Chondrocyte (in vitro differentiated cells): ENCODE data around the gene ALOX15. TPM values are rescaled to one million over a fixed set of nuclear protein-coding genes. Genes with fewer than 3 reads are reported as not detected.
"Not testable (repeated sequence)": the region's sequence is repeated elsewhere in the genome, so short reads cannot be mapped to it uniquely, and the experiment has no call there.

Experiments
- DNase-seq: peaks from one replicate; pipeline ENCODE4 v3.0.0; 2021; ENCODE audit warnings: mixed read lengths, low spot score
- H3K27ac Mint-ChIP-seq: one replicate; pipeline ENCODE4 v1.8.0; 2021; ENCODE audit warnings: mild to moderate bottlenecking, moderate library complexity, mixed read lengths; ENCODE audit not compliant: unreplicated experiment
- H3K27me3 Mint-ChIP-seq: 2 replicates; pipeline ENCODE4 v1.8.0; 2021; ENCODE audit warnings: low read depth, mixed read lengths
- H3K36me3 Mint-ChIP-seq: 2 replicates; pipeline ENCODE4 v1.8.0; 2021; ENCODE audit warnings: low read depth, mixed read lengths
- H3K4me1 Mint-ChIP-seq: 2 replicates; pipeline ENCODE4 v1.8.0; 2021; ENCODE audit warnings: low read depth, mild to moderate bottlenecking, mixed read lengths
- H3K4me3 Mint-ChIP-seq: one replicate; pipeline ENCODE4 v1.8.0; 2021; ENCODE audit warnings: mild to moderate bottlenecking, moderate library complexity, mixed read lengths; ENCODE audit not compliant: unreplicated experiment
- H3K9me3 Mint-ChIP-seq: 2 replicates; pipeline ENCODE4 v1.8.0; 2021; ENCODE audit warnings: low read depth, mixed read lengths
- total RNA-seq: library from RNA; stranded (reverse); gene quantifications from 3 replicates; pipeline ENCODE4 v1.2.1, GENCODE V29; 2021
- TF ChIP-seq, protein P1 (sequence below): fragments of 200-600 bp; sonication (generic); IDR thresholded peaks from 2 replicates; pipeline ENCODE4 v1.5.0; 2021; ENCODE audit warnings: antibody characterized with exemption, mild to moderate bottlenecking, moderate library complexity

ALOX15 gene
- total RNA-seq, 1 donor from 2014 or later, result 0.15 TPM

DNA sequence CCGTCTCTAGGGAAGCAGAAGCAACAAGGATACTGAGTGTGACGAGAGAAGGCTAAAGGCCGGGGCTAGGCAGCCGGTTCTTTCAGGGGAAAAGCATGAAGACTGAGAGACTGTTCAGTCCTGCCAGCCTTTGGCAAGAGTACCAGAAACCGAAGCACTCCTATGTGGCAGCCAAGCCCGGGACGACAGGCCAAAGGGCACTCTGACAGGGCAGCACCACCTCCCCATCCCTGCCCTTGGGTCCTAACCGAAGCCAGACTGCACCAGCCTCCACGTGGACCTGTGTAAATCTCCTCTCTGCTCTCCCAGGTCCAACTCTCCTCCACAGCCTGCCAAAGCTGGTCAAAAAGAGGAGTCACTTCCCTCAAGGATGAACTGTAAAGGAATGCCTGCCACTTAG, 23.5 kb upstream of the ALOX15 start:
- no peak overlapping the region for H3K27ac Mint-ChIP-seq
- H3K9me3 Mint-ChIP-seq, result no peaks in the 10 kb centered on the region
- no peaks in the 10 kb centered on the region for H3K27me3 Mint-ChIP-seq
- H3K4me3 Mint-ChIP-seq, result no peak overlapping the region
- TF ChIP-seq, protein P1, sequence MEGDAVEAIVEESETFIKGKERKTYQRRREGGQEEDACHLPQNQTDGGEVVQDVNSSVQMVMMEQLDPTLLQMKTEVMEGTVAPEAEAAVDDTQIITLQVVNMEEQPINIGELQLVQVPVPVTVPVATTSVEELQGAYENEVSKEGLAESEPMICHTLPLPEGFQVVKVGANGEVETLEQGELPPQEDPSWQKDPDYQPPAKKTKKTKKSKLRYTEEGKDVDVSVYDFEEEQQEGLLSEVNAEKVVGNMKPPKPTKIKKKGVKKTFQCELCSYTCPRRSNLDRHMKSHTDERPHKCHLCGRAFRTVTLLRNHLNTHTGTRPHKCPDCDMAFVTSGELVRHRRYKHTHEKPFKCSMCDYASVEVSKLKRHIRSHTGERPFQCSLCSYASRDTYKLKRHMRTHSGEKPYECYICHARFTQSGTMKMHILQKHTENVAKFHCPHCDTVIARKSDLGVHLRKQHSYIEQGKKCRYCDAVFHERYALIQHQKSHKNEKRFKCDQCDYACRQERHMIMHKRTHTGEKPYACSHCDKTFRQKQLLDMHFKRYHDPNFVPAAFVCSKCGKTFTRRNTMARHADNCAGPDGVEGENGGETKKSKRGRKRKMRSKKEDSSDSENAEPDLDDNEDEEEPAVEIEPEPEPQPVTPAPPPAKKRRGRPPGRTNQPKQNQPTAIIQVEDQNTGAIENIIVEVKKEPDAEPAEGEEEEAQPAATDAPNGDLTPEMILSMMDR, result no peak
- H3K4me1 Mint-ChIP-seq, result no peaks in the 10 kb centered on the region
- no peak for DNase-seq
- H3K36me3 Mint-ChIP-seq, result peaks cover 2% of the 10 kb centered on the region

DNA sequence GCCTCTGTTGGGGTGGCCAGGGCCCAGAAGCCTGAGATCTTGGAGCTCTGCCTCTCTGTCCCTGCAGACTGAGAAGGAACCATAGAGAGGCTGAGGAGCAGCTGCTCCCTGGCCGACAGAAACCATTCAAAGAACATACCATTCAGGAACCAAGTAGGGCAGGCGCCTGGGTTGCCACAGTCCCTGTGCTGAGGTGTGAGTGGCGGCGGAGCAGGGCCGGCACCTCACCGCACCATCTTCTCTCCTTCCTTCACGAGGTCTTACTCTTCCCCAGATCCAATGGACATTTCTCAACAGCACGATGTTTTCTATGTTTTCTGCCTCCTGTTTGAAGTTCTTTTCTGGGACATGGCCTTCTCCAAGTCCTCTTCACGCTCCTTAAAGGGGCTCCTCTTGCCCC, 22.8 kb upstream of the ALOX15 start:
- Mint-ChIP-seq H3K27me3 (no peaks in the 10 kb centered on the region), H3K4me1 (no peaks in the 10 kb centered on the region), H3K27ac (no peak overlapping the region), H3K4me3 (no peak overlapping the region), H3K9me3 (no peaks in the 10 kb centered on the region), H3K36me3 (no peaks in the 10 kb centered on the region)
- TF ChIP-seq, protein P1, result no peak
- DNase-seq, result no peak

DNA sequence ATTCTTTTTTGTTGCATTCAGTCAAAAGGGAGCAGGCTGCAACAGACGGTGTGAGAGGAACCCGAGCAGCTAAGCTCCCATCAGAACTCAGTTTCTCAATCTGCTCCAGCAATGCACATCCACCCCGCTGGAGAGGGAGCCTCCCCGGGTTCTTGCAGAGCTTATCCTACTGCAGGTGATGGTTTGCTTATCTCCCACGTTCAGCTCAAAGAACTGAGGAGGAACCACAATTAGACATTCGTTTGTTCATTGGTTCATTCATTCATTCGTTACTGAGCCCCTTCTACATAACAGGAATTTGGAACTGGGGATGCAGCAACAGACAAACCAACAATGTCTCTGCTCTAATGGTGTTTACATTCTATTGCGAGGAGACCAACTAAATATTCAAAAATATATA, 22.2 kb upstream of the ALOX15 start:
- H3K27me3 Mint-ChIP-seq, result no peaks in the 10 kb centered on the region
- H3K9me3 Mint-ChIP-seq, result no peaks in the 10 kb centered on the region
- DNase-seq, result no peak
- H3K27ac Mint-ChIP-seq, result no peak overlapping the region
- H3K4me1 Mint-ChIP-seq, result no peaks in the 10 kb centered on the region
- no peak overlapping the region for H3K4me3 Mint-ChIP-seq
- H3K36me3 Mint-ChIP-seq, result no peaks in the 10 kb centered on the region
- TF ChIP-seq, protein P1, result no peak

DNA sequence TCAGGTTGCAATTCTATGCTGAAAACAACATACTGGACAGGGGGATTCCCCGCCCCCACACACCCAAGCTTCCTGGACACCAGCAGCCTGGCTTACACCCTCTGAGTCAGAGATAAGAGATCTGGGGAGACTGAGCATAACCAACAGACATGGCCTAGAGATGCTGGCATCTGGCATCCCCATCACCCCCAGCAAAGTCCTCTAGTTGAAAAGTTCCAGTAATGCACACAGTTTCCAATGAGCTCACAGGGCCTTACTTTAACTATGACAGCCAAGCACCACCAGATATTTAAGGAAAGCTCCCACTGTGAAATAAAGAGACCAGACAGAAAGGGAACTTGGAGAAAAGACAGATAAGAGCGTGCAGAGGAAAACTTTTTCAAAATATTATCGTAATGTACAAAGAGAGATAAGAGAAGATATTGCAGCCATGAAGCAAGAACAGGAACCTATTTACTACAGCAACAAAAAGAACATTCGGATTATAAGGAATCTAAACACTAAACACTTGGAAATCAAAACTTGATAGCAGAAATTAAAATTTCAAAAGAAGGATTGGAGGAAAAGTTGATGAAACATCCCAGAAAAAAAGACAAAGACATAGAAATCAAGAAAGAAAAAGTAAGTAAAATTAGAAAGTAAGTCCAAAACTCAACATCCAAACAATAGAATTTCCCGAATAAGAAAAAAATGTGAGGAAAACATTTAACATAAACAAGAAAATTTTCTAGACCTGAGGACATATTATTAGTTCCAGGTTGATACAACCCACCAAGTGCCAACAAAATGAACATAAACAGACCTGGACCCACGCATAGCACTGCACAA, 17.2 kb upstream of the ALOX15 start:
- no peak overlapping the region for H3K27ac Mint-ChIP-seq
- no peak for DNase-seq
- H3K27me3 Mint-ChIP-seq, result no peaks in the 10 kb centered on the region
- H3K4me3 Mint-ChIP-seq, result no peak overlapping the region
- no peaks in the 10 kb centered on the region for H3K36me3 Mint-ChIP-seq
- H3K4me1 Mint-ChIP-seq, result peaks cover 2% of the 10 kb centered on the region
- H3K9me3 Mint-ChIP-seq, result no peaks in the 10 kb centered on the region
- TF ChIP-seq, protein P1, result no peak

DNA sequence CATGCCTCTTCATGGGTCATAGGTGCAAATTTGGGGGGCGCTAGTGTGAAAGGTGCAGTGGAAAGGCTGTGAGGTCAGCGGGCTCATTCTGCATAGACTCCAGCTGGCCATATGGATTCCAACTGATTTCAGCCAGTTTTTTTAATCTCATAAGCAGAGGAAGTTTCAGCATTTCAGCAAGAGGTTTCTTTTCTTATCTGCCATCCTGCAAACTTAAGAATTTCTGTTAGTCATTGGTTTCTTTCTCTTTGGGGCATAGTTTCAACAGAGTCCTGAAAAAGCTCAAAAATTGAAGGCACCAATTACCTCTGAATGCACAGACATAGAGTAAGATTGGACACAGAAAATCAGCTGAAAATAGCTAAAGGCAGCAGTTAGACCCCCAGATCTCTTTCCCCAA, 16.2 kb upstream of the ALOX15 start:
- Mint-ChIP-seq H3K27ac (no peak overlapping the region), H3K27me3 (no peaks in the 10 kb centered on the region), H3K4me1 (peaks cover 2% of the 10 kb centered on the region), H3K36me3 (no peaks in the 10 kb centered on the region), H3K4me3 (no peak overlapping the region), H3K9me3 (no peaks in the 10 kb centered on the region)
- no peak for DNase-seq
- TF ChIP-seq, protein P1, result no peak

DNA sequence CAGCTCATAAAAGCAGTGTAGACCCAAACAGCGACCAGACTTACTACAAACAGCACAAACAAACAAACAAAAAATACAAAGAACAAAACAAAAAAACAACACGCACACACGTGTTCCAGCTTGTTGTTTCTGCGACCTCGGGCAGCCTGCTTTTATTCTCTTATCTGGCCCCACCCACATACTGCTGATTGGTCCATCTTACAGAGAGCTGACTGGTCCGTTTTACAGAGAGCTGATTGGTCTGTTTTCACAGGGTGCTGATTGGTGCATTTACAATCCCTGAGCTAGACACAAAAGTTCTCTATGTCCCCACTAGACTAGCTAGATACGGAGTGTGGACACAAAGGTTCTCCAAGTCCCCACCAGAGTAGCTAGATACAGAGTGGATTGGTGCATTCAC, 14.5 kb upstream of the ALOX15 start:
- not testable (repeated sequence) for H3K27me3 Mint-ChIP-seq, H3K9me3 Mint-ChIP-seq, H3K27ac Mint-ChIP-seq, H3K36me3 Mint-ChIP-seq, DNase-seq, H3K4me3 Mint-ChIP-seq, H3K4me1 Mint-ChIP-seq
